Gastroesophageal sphincter (tissue), 3 donors: ENCODE results near the gene C6orf89.

Experiments used
- EP300 ChIP-seq: sonication (generic); formaldehyde crosslinking; IDR thresholded peaks from one replicate; pipeline ENCODE4 v1.6.1; 2017; ENCODE audit warnings: antibody characterized with exemption, mild to moderate bottlenecking
- TF ChIP-seq, protein P1 (sequence below), 4 experiments: fragments of 200-600 bp in 2 of 4; fragments of 450-650 bp in 2 of 4; sonication (generic) in 1 of 4; IDR thresholded peaks; one replicate each; pipeline ENCODE4 v1.5.1; 2017 to 2019; ENCODE audit warnings: antibody characterized with exemption in 4 of 4, mild to moderate bottlenecking in 2 of 4, moderate library complexity in 2 of 4

DNA sequence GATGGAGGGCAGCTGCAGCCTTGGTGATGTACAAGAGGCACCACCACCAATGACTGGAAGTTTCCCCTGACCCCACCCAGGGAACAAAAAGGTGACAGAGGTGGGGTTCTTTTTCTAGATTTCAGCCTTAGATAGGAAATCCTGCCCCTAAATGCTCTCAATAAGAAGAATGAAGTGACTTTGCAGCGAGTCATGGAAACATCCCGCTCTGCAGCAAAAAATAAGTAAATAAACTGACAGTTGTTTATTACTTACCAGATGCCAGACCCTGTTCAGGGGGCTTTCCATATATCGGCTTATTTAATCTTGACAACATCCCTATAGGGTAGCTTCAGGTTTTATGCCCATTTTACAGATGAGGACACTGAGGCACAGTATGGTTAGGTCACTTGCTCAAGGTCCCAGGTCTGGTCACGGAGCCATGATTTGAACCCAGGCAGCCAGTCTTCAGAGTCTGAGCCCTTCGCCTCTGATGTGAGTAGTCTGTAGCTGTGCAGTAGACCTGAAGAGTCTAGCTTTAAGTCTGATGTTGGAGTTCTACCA lies 19.2 kb downstream of the C6orf89 start:
- TF ChIP-seq, protein P1, sequence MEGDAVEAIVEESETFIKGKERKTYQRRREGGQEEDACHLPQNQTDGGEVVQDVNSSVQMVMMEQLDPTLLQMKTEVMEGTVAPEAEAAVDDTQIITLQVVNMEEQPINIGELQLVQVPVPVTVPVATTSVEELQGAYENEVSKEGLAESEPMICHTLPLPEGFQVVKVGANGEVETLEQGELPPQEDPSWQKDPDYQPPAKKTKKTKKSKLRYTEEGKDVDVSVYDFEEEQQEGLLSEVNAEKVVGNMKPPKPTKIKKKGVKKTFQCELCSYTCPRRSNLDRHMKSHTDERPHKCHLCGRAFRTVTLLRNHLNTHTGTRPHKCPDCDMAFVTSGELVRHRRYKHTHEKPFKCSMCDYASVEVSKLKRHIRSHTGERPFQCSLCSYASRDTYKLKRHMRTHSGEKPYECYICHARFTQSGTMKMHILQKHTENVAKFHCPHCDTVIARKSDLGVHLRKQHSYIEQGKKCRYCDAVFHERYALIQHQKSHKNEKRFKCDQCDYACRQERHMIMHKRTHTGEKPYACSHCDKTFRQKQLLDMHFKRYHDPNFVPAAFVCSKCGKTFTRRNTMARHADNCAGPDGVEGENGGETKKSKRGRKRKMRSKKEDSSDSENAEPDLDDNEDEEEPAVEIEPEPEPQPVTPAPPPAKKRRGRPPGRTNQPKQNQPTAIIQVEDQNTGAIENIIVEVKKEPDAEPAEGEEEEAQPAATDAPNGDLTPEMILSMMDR (IDR thresholded peaks at IDR 0.05) = no peak
- TF ChIP-seq EP300 = no peak
